Erythroblast (primary cell): ENCODE results near the gene ABCA1.

Experiments
- GATA1 ChIP-seq: IDR thresholded peaks from 2 replicates; pipeline ENCODE4 v1.6.1; 2011; ENCODE audit warnings: low read depth, mild to moderate bottlenecking, control low read depth, low read length, moderate library complexity
- POLR2A ChIP-seq: IDR thresholded peaks from 2 replicates; pipeline ENCODE4 v1.6.1; 2011; ENCODE audit warnings: mild to moderate bottlenecking, low read length

- no peak for TF ChIP-seq POLR2A
- no peak for TF ChIP-seq GATA1
Observed at GRCh38 chr9:104875897-104876296, 52.1 kb downstream of the ABCA1 start.
